ENCODE data around the gene PTPN11. TPM values are rescaled to one million over a fixed set of nuclear protein-coding genes. Genes with fewer than 3 reads are reported as not detected.
"Not testable (repeated sequence)": the region's sequence is repeated elsewhere in the genome, so short reads cannot be mapped to it uniquely, and the experiment has no call there.

PTPN11 gene
- total RNA-seq, 2 donors from 2014 or later = 61.0 to 61.3 TPM

GRCh38 chr12:112427760-112428159 lies 9.0 kb downstream of the PTPN11 start:
- Histone ChIP-seq H3K27me3 (replicated peaks; ENCODE audit: insufficient read depth) (no peaks in the 10 kb centered on the region), H3K4me1 (replicated peaks) (no peaks in the 10 kb centered on the region), H3K36me3 (no peaks in the 10 kb centered on the region), H3K9me3 (no peaks in the 10 kb centered on the region), H3K27ac (no peak overlapping the region), H3K4me3 (no peak overlapping the region)
- no peak for DNase-seq (ENCODE audit: low spot score)
- TF ChIP-seq POLR2A (IDR thresholded peaks at IDR 0.05) = no peak
- WGBS = 89% methylated on average over 2 of the region's 2 CpGs
- intact Hi-C loops (cut with DNase I) = no loop called here

GRCh38 chr12:112430929-112431328 lies 12.2 kb downstream of the PTPN11 start:
- H3K27me3 ChIP-seq (replicated peaks; ENCODE audit: insufficient read depth) = no peaks in the 10 kb centered on the region
- H3K4me3 ChIP-seq = no peak overlapping the region
- no peaks in the 10 kb centered on the region for H3K4me1 ChIP-seq (replicated peaks)
- 80% methylated on average over 5 of the region's 5 CpGs for WGBS
- no peak for TF ChIP-seq CTCF (IDR thresholded peaks at IDR 0.05)
- TF ChIP-seq POLR2AphosphoS5 (IDR thresholded peaks at IDR 0.05) = no peak
- TF ChIP-seq POLR2A (IDR thresholded peaks at IDR 0.05) = no peak
- no peak for DNase-seq (ENCODE audit: low spot score)
- intact Hi-C loops (cut with DNase I) = no loop called here
- no peaks in the 10 kb centered on the region for H3K36me3 ChIP-seq
- no peak overlapping the region for H3K27ac ChIP-seq
- H3K9me3 ChIP-seq = no peaks in the 10 kb centered on the region

- Histone ChIP-seq H3K9me3 (no peaks in the 10 kb centered on the region), H3K4me1 (replicated peaks) (no peaks in the 10 kb centered on the region), H3K4me3 (no peak overlapping the region), H3K27me3 (replicated peaks; ENCODE audit: insufficient read depth) (no peaks in the 10 kb centered on the region), H3K27ac (no peak overlapping the region), H3K36me3 (no peaks in the 10 kb centered on the region)
- TF ChIP-seq POLR2AphosphoS5 (IDR thresholded peaks at IDR 0.05) = no peak
- no peak for TF ChIP-seq CTCF (IDR thresholded peaks at IDR 0.05)
- no peak for TF ChIP-seq POLR2A (IDR thresholded peaks at IDR 0.05)
- WGBS = 88% methylated on average over 3 of the region's 3 CpGs
- intact Hi-C loops (cut with DNase I) = no loop called here
- DNase-seq (ENCODE audit: low spot score) = no peak
These were observed 13.2 kb downstream of the PTPN11 start for GRCh38 chr12:112431965-112432364.

GRCh38 chr12:112433551-112433950 lies 14.8 kb downstream of the PTPN11 start:
- 94% methylated on average over 2 of the region's 2 CpGs for WGBS

GRCh38 chr12:112438645-112439044 lies 19.9 kb downstream of the PTPN11 start:
- H3K4me1 ChIP-seq (replicated peaks); H3K9me3 ChIP-seq; intact Hi-C loops (cut with DNase I); H3K36me3 ChIP-seq; H3K4me3 ChIP-seq; DNase-seq (ENCODE audit: low spot score); H3K27ac ChIP-seq; H3K27me3 ChIP-seq (replicated peaks; ENCODE audit: insufficient read depth): not testable (repeated sequence)
- WGBS = 96% methylated on average over 1 of the region's 1 CpG

More at GRCh38 chr12:112433551-112433950, 14.8 kb downstream of the PTPN11 start:
- Histone ChIP-seq H3K27ac (no peak overlapping the region), H3K9me3 (no peaks in the 10 kb centered on the region), H3K36me3 (no peaks in the 10 kb centered on the region), H3K4me1 (replicated peaks) (no peaks in the 10 kb centered on the region), H3K4me3 (no peak overlapping the region), H3K27me3 (replicated peaks; ENCODE audit: insufficient read depth) (no peaks in the 10 kb centered on the region)
- intact Hi-C loops (cut with DNase I) = no loop called here
- no peak for DNase-seq (ENCODE audit: low spot score)
- TF ChIP-seq POLR2A (IDR thresholded peaks at IDR 0.05) (no peak), CTCF (IDR thresholded peaks at IDR 0.05) (no peak), POLR2AphosphoS5 (IDR thresholded peaks at IDR 0.05) (no peak)

- Histone ChIP-seq H3K27ac (no peak overlapping the region), H3K36me3 (no peaks in the 10 kb centered on the region), H3K27me3 (replicated peaks; ENCODE audit: insufficient read depth) (no peaks in the 10 kb centered on the region), H3K4me1 (replicated peaks) (no peaks in the 10 kb centered on the region), H3K4me3 (no peak overlapping the region), H3K9me3 (no peaks in the 10 kb centered on the region)
- intact Hi-C loops (cut with DNase I) = no loop called here
- TF ChIP-seq POLR2AphosphoS5 (IDR thresholded peaks at IDR 0.05) (no peak), CTCF (IDR thresholded peaks at IDR 0.05) (no peak), POLR2A (IDR thresholded peaks at IDR 0.05) (no peak)
- DNase-seq (ENCODE audit: low spot score) = no peak
These were observed 21.0 kb downstream of the PTPN11 start for GRCh38 chr12:112439769-112440168.

GRCh38 chr12:112440653-112441052 lies 21.9 kb downstream of the PTPN11 start:
- 95% methylated on average over 9 of the region's 9 CpGs for WGBS
- H3K9me3 ChIP-seq; H3K36me3 ChIP-seq; H3K27ac ChIP-seq; H3K4me1 ChIP-seq (replicated peaks); H3K27me3 ChIP-seq (replicated peaks; ENCODE audit: insufficient read depth); H3K4me3 ChIP-seq; DNase-seq (ENCODE audit: low spot score); intact Hi-C loops (cut with DNase I): not testable (repeated sequence)

All from prostate gland (tissue), 2 donors.